ENCODE measurements around the gene CAPN7.
"Not testable (repeated sequence)": the region's sequence is repeated elsewhere in the genome, so short reads cannot be mapped to it uniquely, and the experiment has no call there.

CAPN7 gene

DNA sequence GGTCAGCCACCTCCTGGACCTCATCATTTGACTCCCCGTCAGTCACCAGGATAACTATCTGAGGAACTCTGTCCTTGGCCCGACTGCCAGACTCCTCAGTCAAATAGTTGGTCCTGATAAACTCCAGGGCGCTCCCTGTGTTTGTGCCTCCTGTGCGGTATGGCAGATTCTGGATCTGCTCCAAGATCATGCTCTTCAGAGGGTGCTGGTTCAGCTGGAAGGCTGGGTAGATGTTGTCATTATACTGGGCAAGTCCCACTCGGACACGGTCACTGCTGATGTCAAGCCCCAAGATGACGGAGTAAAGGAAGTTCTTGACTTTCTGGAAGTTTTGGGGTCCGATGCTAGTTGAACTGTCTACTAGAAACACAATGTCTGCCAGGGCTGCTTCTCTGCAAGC, 31.1 kb upstream of the CAPN7 start:
- no peak overlapping the region for H3K9ac ChIP-seq (ENCODE audit: low read length)
- no peak for DNase-seq (ENCODE audit: low read depth)
- H3K4me3 ChIP-seq (ENCODE audit: low read length) = no peak overlapping the region
- H3K9me3 ChIP-seq (ENCODE audit: control insufficient read depth, low read length) = peaks cover 8% of the 10 kb centered on the region
- peaks cover 8% of the 10 kb centered on the region for H3K4me1 ChIP-seq (ENCODE audit: control insufficient read depth, insufficient read depth, low read length)
- peaks cover 67% of the 10 kb centered on the region for H3K27me3 ChIP-seq (replicated peaks; ENCODE audit: control insufficient read depth, insufficient read depth, low read length)
- H3K36me3 ChIP-seq (ENCODE audit: control insufficient read depth, insufficient read depth, low read length, severe bottlenecking) = no peaks in the 10 kb centered on the region

DNA sequence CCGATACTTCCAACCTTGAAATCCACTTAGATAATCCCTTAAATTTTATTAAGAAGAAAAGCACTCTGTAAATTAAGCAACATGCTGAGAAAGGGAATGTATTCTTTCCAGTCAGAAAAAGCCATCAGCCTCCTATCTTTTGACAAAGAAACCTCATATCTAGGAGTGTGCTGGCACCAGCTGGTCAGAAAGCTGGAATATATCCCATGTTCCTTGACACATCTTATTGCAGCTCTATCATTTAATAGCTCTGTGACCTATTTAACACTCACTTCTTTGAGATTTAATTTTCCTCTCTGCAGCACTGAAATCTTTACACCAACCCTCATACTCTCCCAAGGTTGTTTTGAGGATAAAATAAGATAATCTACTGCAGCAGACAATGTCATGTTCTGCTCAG, 30.4 kb upstream of the CAPN7 start:
- Histone ChIP-seq H3K9me3 (ENCODE audit: control insufficient read depth, low read length) (peaks cover 8% of the 10 kb centered on the region), H3K9ac (ENCODE audit: low read length) (no peak overlapping the region), H3K4me1 (ENCODE audit: control insufficient read depth, insufficient read depth, low read length) (peaks cover 8% of the 10 kb centered on the region), H3K27me3 (replicated peaks; ENCODE audit: control insufficient read depth, insufficient read depth, low read length) (peaks cover 69% of the 10 kb centered on the region), H3K4me3 (ENCODE audit: low read length) (no peak overlapping the region), H3K36me3 (ENCODE audit: control insufficient read depth, insufficient read depth, low read length, severe bottlenecking) (no peaks in the 10 kb centered on the region)
- DNase-seq (ENCODE audit: low read depth) = no peak

DNA sequence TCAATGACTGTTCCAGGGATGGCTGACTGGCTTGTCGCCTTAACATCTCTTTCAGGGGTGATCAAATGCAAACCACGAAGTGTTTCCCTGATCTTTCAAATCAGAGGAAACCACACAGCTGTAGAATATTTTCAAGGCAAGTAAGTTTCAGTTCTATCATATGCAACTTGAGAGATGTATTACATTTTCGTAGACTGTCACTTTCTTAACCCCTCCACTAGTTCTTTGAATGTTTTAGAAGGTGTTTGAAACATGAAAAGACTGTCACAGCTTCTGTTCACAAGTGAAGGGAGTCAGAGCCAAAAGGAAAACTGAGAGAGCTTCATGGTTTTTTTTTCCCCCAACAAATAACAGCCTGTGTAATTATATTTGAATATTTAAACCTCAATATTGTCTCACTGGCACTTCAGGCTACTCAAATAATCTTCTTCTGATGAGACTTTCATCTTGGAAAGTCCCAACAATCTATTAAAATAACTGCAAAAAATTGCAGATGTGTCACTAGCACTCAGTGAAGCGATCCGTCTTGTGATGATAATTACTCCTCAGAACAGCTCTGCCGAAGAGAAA, 25.9 kb upstream of the CAPN7 start:
- Histone ChIP-seq H3K9me3 (ENCODE audit: control insufficient read depth, low read length) (no peaks in the 10 kb centered on the region), H3K9ac (ENCODE audit: low read length) (no peak overlapping the region), H3K27me3 (replicated peaks; ENCODE audit: control insufficient read depth, insufficient read depth, low read length) (peaks cover 40% of the 10 kb centered on the region), H3K36me3 (ENCODE audit: control insufficient read depth, insufficient read depth, low read length, severe bottlenecking) (no peaks in the 10 kb centered on the region), H3K4me1 (ENCODE audit: control insufficient read depth, insufficient read depth, low read length) (no peaks in the 10 kb centered on the region), H3K4me3 (ENCODE audit: low read length) (no peak overlapping the region)
- DNase-seq (ENCODE audit: low read depth) = no peak

DNA sequence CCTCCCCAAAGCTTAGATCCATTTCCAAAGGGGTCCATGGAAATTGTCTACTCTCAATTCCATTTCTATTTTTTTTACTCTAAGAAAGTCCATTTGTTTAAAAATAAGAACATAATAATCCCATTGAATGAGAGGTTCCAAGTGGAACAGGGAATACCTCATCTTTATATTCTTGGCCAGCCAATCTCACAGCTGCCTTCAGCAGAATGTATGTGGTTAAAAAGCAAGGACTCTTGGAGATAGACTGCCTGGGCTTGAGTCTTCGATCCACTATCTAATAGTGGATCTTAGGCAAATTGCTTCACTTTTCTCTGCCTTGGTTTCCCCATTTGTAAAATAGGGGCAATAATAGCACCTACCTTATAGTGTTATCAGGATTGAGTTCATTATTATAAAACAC, 24.5 kb upstream of the CAPN7 start:
- H3K9ac ChIP-seq (ENCODE audit: low read length) = no peak overlapping the region
- peaks cover 28% of the 10 kb centered on the region for H3K27me3 ChIP-seq (replicated peaks; ENCODE audit: control insufficient read depth, insufficient read depth, low read length)
- no peak for DNase-seq (ENCODE audit: low read depth)
- H3K36me3 ChIP-seq (ENCODE audit: control insufficient read depth, insufficient read depth, low read length, severe bottlenecking) = no peaks in the 10 kb centered on the region
- no peaks in the 10 kb centered on the region for H3K4me1 ChIP-seq (ENCODE audit: control insufficient read depth, insufficient read depth, low read length)
- no peak overlapping the region for H3K4me3 ChIP-seq (ENCODE audit: low read length)
- H3K9me3 ChIP-seq (ENCODE audit: control insufficient read depth, low read length) = no peaks in the 10 kb centered on the region

DNA sequence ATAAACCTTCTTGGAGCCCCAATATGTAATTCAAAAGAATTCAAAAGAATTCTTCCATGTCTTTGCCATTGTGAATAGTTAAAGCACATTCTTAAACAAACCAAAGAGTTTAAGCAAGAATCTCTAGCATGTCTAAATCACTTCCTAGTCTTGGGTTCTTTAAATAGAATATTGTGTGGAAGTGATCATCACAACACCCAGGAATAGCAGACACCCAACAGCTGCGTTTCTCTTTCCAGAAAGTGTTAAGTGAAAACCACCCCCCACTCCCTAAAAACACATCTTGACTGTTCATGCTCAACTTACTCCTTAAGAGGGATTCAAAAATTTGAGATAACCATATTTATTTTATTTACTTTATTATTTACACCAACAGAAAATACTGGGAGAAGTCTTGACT, 24.1 kb upstream of the CAPN7 start:
- no peaks in the 10 kb centered on the region for H3K9me3 ChIP-seq (ENCODE audit: control insufficient read depth, low read length)
- no peaks in the 10 kb centered on the region for H3K36me3 ChIP-seq (ENCODE audit: control insufficient read depth, insufficient read depth, low read length, severe bottlenecking)
- no peak overlapping the region for H3K4me3 ChIP-seq (ENCODE audit: low read length)
- no peak overlapping the region for H3K9ac ChIP-seq (ENCODE audit: low read length)
- no peaks in the 10 kb centered on the region for H3K4me1 ChIP-seq (ENCODE audit: control insufficient read depth, insufficient read depth, low read length)
- no peak for DNase-seq (ENCODE audit: low read depth)
- peaks cover 28% of the 10 kb centered on the region for H3K27me3 ChIP-seq (replicated peaks; ENCODE audit: control insufficient read depth, insufficient read depth, low read length)

DNA sequence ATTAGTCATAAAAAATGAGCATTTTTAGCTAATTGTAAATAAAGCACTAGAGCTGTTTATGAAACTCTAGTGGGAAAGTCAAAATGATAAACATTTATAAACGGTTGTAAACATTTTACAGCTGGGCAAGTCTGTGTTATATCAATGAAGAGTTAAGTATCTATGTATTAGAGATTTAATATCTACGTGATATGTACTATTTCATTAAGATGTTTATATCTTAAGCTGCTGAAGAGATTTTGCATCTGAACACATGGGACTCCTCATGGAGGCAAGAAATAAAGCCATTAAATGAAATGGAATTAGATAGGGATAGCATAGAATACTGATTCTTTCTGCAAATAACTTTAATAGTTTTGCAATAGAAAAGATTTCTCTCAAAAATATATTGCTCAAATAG, 23.0 kb upstream of the CAPN7 start:
- no peak for DNase-seq (ENCODE audit: low read depth)
- Histone ChIP-seq H3K4me3 (ENCODE audit: low read length) (no peak overlapping the region), H3K9me3 (ENCODE audit: control insufficient read depth, low read length) (no peaks in the 10 kb centered on the region), H3K27me3 (replicated peaks; ENCODE audit: control insufficient read depth, insufficient read depth, low read length) (peaks cover 20% of the 10 kb centered on the region), H3K36me3 (ENCODE audit: control insufficient read depth, insufficient read depth, low read length, severe bottlenecking) (no peaks in the 10 kb centered on the region), H3K4me1 (ENCODE audit: control insufficient read depth, insufficient read depth, low read length) (no peaks in the 10 kb centered on the region), H3K9ac (ENCODE audit: low read length) (no peak overlapping the region)

DNA sequence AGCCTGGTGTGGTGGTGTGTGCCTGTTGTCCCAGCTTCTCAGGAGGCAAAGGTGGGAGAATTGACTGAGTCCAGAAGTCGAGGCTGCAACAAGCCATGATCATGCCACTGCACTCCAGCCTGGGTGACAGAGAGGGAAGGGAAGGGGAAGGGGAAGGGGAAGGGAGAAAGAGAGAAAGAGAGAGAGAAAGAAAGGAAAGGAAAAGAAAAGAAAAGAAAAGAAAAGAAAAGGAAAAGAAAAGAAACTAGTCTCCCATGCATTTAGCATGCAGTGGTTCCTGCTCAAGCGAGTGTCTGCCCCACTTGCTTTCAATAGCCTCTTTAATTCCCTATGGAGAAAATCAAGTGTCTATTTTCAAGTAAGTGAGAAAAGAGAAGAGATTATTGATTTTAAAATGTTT, 20.6 kb upstream of the CAPN7 start:
- H3K36me3 ChIP-seq (ENCODE audit: control insufficient read depth, insufficient read depth, low read length, severe bottlenecking) = no peaks in the 10 kb centered on the region
- no peaks in the 10 kb centered on the region for H3K4me1 ChIP-seq (ENCODE audit: control insufficient read depth, insufficient read depth, low read length)
- no peak for DNase-seq (ENCODE audit: low read depth)
- H3K4me3 ChIP-seq (ENCODE audit: low read length) = no peak overlapping the region
- no peaks in the 10 kb centered on the region for H3K27me3 ChIP-seq (replicated peaks; ENCODE audit: control insufficient read depth, insufficient read depth, low read length)
- no peak overlapping the region for H3K9ac ChIP-seq (ENCODE audit: low read length)
- no peaks in the 10 kb centered on the region for H3K9me3 ChIP-seq (ENCODE audit: control insufficient read depth, low read length)

DNA sequence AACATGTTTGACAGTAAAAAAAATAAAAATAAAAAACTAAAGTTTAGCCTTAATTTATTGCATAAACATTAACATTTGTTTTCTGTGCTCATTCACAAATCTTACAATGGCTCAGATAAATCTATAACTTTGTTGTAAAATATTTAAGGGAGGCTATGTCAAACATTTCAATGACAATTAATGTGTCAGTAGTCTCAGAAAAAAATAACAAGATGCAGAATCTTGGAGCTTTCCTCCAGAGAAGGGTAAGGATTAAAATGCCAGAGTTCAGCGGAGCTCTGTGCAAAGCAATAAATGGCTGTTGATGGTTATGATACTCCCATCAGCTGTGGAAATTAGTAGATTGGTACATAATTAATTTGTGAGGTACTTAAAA, 20.0 kb upstream of the CAPN7 start:
- no peaks in the 10 kb centered on the region for H3K4me1 ChIP-seq (ENCODE audit: control insufficient read depth, insufficient read depth, low read length)
- no peak overlapping the region for H3K4me3 ChIP-seq (ENCODE audit: low read length)
- no peaks in the 10 kb centered on the region for H3K36me3 ChIP-seq (ENCODE audit: control insufficient read depth, insufficient read depth, low read length, severe bottlenecking)
- no peaks in the 10 kb centered on the region for H3K9me3 ChIP-seq (ENCODE audit: control insufficient read depth, low read length)
- H3K9ac ChIP-seq (ENCODE audit: low read length) = no peak overlapping the region
- H3K27me3 ChIP-seq (replicated peaks; ENCODE audit: control insufficient read depth, insufficient read depth, low read length) = no peaks in the 10 kb centered on the region
- no peak for DNase-seq (ENCODE audit: low read depth)

DNA sequence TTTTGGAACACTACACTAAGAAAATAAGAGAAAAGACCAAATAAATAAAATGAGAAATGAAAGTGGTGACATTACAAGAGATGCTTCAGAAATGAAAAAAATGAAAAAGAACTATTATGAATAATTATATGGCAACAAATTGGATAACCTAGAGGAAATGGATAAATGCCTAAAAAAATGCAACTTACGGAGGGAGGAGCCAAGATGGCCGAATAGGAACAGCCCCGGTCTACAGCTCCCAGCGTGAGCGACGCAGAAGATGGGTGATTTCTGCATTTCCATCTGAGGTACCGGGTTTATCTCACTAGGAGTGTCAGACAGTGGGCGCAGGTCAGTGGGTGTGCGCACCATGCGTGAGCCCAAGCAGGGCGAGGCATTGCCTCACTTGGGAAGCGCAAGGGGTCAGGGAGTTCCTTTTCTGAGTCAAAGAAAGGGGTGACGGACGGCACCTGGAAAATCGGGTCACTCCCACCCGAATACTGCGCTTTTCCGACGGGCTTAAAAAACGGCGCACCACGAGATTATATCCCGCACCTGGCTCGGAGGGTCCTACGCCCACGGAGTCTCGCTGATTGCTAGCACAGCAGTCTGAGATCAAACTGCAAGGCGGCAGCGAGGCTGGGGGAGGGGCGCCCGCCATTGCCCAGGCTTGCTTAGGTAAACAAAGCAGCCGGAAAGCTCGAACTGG, 19.4 kb upstream of the CAPN7 start:
- not testable (repeated sequence) for H3K36me3 ChIP-seq (ENCODE audit: control insufficient read depth, insufficient read depth, low read length, severe bottlenecking); DNase-seq (ENCODE audit: low read depth); H3K27me3 ChIP-seq (replicated peaks; ENCODE audit: control insufficient read depth, insufficient read depth, low read length); H3K9me3 ChIP-seq (ENCODE audit: control insufficient read depth, low read length); H3K4me1 ChIP-seq (ENCODE audit: control insufficient read depth, insufficient read depth, low read length); H3K9ac ChIP-seq (ENCODE audit: low read length); H3K4me3 ChIP-seq (ENCODE audit: low read length)

DNA sequence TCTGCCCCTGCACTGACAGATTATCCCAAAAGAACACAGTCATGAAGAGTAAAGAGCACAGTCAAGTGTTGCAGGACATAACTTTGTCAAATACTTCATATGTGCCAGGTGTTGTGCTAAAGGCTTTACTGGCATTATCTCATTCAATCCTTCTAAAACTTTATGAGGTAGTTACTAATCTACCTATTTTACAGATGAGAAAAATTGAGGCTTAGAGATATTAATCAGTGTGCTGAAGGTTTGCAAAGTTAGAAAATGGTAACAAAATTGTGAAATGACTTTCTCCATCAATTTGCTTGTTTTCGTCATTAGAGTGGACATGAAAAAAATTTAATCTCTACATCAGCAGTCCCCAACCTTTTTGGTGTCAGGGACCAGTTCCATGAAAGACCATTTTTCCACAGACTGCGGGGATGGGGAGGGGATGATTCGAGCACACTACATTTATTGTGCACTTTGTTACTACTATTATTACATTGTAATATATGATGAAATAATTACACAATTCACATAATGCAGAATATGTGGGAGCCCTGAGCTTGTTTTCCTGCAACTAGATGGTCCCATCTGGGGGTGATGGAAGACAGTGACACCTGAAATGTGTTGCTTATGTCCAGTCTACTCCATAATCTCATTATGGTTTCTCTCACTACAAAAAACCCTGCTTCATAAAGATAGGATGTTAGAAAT, 8.6 kb upstream of the CAPN7 start:
- peaks cover 3% of the 10 kb centered on the region for H3K27me3 ChIP-seq (replicated peaks; ENCODE audit: control insufficient read depth, insufficient read depth, low read length)
- H3K36me3 ChIP-seq (ENCODE audit: control insufficient read depth, insufficient read depth, low read length, severe bottlenecking) = no peaks in the 10 kb centered on the region
- no peaks in the 10 kb centered on the region for H3K9me3 ChIP-seq (ENCODE audit: control insufficient read depth, low read length)
- H3K4me1 ChIP-seq (ENCODE audit: control insufficient read depth, insufficient read depth, low read length) = no peaks in the 10 kb centered on the region
- no peak overlapping the region for H3K4me3 ChIP-seq (ENCODE audit: low read length)
- no peak overlapping the region for H3K9ac ChIP-seq (ENCODE audit: low read length)
- no peak for DNase-seq (ENCODE audit: low read depth)

DNA sequence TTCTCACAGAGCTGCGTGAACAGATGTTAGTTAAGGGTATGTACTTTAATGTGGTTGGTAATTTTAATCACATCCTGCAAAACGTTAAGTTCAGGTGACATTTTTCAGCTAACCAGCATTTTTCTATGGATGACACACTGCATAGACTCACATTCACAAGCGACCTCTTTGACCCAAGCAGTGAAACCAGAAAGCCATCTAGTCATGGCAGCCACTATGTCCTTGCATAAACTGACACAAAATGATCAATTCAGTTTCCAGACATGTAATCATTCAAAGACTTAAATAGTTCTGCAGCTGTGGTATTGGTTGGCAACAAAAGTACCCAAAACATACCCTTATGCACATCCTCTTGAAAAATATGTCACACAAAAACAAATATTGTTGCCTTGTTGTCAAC, 7.4 kb upstream of the CAPN7 start:
- no peaks in the 10 kb centered on the region for H3K4me1 ChIP-seq (ENCODE audit: control insufficient read depth, insufficient read depth, low read length)
- DNase-seq (ENCODE audit: low read depth) = no peak
- no peaks in the 10 kb centered on the region for H3K36me3 ChIP-seq (ENCODE audit: control insufficient read depth, insufficient read depth, low read length, severe bottlenecking)
- no peak overlapping the region for H3K9ac ChIP-seq (ENCODE audit: low read length)
- no peaks in the 10 kb centered on the region for H3K9me3 ChIP-seq (ENCODE audit: control insufficient read depth, low read length)
- H3K27me3 ChIP-seq (replicated peaks; ENCODE audit: control insufficient read depth, insufficient read depth, low read length) = peaks cover 3% of the 10 kb centered on the region
- no peak overlapping the region for H3K4me3 ChIP-seq (ENCODE audit: low read length)
